ENCODE measurements around the gene DPY30.
"Not testable (repeated sequence)": the region's sequence is repeated elsewhere in the genome, so short reads cannot be mapped to it uniquely, and the experiment has no call there.

The DPY30 gene

GRCh38 chr2:32039447-32040219 lies at the start of gene DPY30:
Gene DPY30 (minus strand): TSS chr2:32039805. CDS start chr2:32039456, 349 bp downstream.
- peak; percentile 95 for DNase-seq (ENCODE audit: low spot score)

DNA sequence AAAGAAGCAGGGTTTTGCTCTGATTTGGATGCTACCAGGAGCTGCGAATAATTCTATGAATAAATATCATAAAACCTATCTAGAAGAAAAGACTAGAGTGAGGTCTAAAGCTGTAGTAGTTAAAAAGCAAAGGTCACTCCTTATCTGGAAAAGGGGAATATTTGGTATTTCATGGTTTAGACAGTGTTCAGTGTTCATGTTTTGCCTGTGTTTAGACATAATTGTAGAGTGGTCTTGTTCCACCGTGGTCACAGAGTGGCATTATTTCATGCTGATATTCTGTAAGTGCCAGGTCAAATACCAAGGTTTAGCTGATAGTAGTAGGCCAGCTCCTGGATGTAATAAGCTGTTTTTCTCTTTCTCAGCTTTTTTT lies 34.5 kb upstream of the DPY30 start:
- DNase-seq (ENCODE audit: low spot score): no peak

GRCh38 chr2:32067549-32067948 lies 27.9 kb upstream of the DPY30 start:
- DNase-seq (ENCODE audit: low spot score): no peak

DNA sequence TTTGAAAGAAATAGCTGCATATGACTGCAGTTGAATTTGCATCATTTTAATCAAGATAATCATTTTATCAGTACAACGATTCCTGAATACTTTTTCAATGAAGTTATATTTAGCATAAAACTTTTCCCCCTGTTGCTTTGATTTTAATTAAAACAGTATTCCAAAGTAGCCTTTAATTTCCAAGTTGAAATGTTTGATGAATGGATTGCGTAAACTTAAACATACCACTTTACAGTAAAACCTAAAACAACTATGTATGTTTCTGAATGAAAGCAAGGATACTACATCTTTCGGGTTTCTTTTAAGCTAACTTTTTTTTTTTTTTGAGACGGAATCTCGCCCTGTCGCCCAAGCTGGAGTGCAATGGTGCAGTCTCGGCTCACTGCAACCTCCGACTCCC lies 25.1 kb upstream of the DPY30 start:
- DNase-seq (ENCODE audit: low spot score): no peak

DNA sequence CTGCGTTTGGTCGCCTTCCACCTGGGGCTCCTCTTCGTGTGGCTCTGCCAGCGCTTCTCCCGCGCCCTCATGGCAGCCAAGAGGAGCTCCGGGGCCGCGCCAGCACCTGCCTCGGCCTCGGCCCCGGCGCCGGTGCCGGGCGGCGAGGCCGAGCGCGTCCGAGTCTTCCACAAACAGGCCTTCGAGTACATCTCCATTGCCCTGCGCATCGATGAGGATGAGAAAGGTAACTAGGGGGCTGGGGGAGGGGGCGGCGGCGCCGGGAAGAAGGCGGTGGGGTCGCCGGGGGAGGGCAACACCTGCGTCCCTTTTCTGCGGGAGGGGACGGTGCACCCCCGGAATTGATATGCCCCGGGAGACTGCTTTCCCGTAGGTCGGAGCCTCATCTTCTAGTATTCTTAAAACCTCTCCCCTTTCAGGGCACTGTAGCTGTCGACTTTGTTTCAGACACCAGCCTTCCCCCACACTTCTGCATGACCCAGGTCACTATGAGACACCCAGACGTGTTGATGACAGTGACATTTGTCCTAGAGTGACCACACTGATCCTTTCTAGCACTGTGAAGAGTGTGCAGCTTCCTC lies 24.5 kb upstream of the DPY30 start:
- DNase-seq (ENCODE audit: low spot score): peak; percentile 51

DNA sequence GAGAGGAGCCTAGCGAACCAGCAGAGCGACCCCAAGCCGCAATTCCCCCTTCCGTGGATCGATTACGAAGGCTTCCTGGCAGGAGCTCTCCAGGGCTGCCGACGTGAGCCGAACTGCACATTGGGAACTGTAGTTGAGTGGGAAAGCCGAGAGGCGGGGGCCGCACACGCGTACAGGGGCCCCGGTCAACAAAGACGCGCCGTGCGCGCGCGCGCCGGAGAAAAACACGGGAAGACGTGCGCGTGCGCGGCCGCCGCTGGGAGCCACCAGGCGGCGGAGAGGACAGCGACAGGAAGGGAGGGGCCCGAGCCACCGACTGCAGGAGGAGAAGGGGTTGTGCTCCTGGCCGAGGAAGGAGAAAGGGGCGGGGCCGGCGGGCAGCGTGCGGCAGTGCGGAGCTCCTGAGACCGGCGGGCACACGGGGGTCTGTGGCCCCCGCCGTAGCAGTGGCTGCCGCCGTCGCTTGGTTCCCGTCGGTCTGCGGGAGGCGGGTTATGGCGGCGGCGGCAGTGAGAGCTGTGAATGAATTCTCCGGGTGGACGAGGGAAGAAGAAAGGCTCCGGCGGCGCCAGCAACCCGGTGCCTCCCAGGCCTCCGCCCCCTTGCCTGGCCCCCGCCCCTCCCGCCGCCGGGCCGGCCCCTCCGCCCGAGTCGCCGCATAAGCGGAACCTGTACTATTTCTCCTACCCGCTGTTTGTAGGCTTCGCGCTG lies 23.9 kb upstream of the DPY30 start, which contains the start of gene SPAST:
Gene SPAST (plus strand): TSS at position 247 of the 711 bp plus-strand sequence. CDS start 276 bp downstream, at position 523.
- peak; percentile 98 for DNase-seq (ENCODE audit: low spot score)

DNA sequence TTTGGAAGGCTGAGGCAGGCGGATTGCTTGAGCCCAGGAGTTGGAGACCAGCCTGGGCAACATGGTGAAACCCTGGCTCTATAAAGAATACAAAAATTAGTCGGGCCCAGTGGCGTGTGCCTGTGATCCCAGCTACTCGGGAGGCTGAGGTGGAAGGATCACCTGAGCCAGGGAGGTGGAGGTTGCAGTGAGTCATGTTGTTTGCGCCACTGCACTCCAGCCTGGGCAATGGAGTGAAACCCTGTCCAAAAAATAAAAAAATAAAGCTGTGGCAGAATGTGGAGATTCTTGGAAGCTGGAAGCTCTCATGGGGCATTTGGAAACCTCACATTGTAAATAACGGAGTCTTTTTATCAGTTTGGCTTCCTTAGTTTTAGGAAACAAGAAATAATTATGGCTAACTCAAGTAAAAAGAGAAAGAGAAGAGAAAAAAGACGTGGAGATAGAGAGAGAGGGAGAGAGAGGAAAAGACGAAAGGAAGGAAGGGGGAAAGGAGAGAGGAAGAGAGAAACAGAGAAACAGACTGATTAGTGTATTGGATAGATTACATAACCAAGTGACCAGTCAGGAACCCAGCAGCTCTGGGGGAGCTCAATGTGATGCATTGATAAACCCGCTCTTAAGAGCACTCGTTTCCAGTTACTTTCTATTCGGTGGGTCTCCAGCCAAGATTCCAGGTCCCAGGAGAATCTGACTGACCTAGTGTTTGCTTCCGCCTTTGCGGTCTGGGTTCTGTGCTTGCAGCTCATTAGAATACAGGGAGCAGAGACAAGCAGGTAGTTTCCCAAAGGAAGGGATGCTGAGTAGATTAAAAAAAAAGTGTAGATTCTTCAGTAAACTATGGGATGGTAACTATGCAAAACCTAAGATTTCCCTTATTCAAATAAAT lies 22.6 kb upstream of the DPY30 start:
- peak; percentile 70 for DNase-seq (ENCODE audit: low spot score)

- DNase-seq (ENCODE audit: low spot score): no peak
These were observed 21.8 kb upstream of the DPY30 start for GRCh38 chr2:32061430-32061829.

GRCh38 chr2:32060266-32060665 lies 20.7 kb upstream of the DPY30 start:
- no peak for DNase-seq (ENCODE audit: low spot score)

DNA sequence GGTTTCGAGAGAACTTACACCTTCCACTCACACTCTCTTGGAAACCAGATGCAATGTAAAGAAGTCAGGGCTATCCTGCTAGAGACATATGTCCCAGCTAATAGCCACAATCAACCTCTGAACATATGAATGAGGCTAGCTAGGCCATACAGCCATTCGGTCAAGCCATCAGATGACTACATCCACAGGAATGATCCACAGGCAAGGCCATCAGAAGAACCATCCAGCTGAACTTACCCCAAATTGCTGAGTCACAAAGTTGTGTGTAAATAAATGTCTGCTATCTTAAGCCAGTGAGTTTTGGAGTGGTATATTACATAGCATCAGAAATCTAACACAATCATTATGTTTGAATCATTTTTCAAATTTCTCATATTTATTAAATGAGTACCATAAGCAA lies 18.5 kb upstream of the DPY30 start:
- peak; percentile 21 for DNase-seq (ENCODE audit: low spot score)

DNA sequence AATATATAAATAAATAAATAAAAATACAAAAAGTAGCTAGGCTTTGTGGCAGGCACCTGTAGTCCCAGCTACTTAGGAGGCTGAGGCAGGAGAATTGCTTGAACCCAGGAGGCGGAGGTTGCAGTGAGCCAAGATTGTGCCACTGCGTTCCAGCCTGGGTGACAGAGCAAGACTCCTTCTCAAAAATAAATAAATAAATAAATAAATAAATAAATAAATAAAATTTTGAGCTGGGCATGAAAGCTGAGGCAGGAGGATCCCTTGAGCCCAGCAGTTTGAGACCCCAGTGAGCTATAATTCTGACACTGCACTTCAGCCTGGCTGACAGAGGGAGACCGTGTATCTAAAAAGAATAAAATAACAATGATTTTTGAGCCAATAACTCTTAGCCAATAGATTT lies 15.0 kb upstream of the DPY30 start:
- not testable (repeated sequence) for DNase-seq (ENCODE audit: low spot score)

GRCh38 chr2:32051836-32052439 lies 12.3 kb upstream of the DPY30 start:
- DNase-seq (ENCODE audit: low spot score): no peak

DNA sequence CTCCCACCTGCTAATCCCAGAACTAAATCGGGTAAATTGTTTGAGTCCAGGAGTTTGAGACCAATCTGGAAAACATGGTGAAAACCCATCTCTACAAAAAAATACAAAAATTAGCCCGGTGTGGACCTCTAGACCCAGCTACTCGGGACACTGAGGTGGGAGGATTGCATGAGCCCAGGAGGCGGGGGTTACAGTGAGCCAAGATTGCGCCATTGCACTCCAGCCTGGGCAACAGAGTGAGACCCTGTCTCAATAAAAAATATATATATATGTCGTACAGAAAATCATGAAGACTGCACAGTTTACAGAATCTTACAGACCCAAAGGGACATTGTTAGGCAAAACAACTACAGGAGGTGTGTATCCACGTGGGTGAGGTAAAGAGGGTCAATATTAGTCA lies 4.0 kb upstream of the DPY30 start:
- no peak for DNase-seq (ENCODE audit: low spot score)

- not testable (repeated sequence) for DNase-seq (ENCODE audit: low spot score)
These were observed 5.3 kb downstream of the DPY30 start for GRCh38 chr2:32034198-32034887.

DNA sequence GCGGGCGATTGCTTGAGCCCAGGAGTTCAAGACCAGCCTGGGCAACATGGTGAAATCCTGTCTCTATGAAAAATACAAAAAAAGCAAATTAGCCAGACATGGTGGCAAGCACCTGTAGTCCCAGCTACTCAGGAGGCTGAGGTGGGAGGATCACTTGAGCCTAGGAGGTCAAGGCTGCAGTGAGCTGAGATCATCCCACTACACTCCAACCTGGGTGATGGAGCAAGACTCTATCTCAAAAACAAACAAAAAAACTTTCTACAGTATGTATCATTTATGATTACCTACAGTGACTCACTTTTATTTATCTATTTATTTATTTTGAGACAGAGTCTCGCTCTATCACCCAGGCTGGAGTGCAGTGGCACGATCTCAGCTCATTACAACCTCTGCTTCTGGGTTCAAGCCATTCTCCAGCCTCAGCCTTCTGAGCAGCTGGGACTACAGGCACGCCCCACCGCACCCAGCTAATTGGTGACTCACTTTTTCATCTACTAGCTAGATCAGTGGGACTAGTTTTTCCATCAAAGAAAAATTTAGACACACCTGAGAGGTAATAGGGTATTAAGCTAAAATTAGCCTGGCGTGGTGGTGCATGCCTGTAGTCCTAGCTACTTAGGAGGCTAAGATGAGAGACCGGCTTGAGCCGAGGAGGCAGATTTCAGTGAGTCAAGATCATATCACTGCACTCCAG lies 20.7 kb downstream of the DPY30 start:
- peak; percentile 21 for DNase-seq (ENCODE audit: low spot score)

DNA sequence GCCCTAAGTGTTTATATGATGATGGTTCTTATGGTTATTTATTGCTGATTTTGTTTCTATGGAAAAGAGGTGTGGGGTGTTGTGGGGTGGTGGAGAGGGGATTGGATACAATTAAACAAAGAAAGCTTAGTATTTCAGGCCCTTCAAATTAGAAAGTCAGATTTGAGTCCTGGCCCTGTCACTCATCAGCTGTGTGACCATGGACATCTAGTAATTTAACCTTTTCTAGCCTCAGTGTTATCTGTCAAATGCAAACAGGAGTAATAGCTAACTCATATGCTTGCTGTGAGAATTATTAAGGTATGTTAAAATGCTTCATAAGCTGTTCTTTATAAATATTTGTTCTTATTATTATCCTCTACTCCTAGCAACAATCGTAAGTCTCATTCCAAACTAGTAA lies 26.7 kb downstream of the DPY30 start:
- no peak for DNase-seq (ENCODE audit: low spot score)

GRCh38 chr2:32011485-32011960 lies 28.1 kb downstream of the DPY30 start:
- DNase-seq (ENCODE audit: low spot score): no peak

- peak; percentile 97 for DNase-seq (ENCODE audit: low spot score)
These were observed 28.7 kb downstream of the DPY30 start, which contains the start of gene MEMO1 for GRCh38 chr2:32010670-32011484. Gene MEMO1 (minus strand): TSS chr2:32011008. CDS start chr2:32010247, 761 bp downstream.

GRCh38 chr2:32010280-32010669 lies 29.3 kb downstream of the DPY30 start:
- DNase-seq (ENCODE audit: low spot score): peak; percentile 50

Measured in SW480 (cell line).